Femur (tissue), 1 donor: ENCODE results near the gene CD276.
"Not testable (repeated sequence)": the region's sequence is repeated elsewhere in the genome, so short reads cannot be mapped to it uniquely, and the experiment has no call there.

Experiments
- DNase-seq: peaks from one replicate; pipeline ENCODE4 v3.0.0-alpha.2; 2017

Gene CD276

DNA sequence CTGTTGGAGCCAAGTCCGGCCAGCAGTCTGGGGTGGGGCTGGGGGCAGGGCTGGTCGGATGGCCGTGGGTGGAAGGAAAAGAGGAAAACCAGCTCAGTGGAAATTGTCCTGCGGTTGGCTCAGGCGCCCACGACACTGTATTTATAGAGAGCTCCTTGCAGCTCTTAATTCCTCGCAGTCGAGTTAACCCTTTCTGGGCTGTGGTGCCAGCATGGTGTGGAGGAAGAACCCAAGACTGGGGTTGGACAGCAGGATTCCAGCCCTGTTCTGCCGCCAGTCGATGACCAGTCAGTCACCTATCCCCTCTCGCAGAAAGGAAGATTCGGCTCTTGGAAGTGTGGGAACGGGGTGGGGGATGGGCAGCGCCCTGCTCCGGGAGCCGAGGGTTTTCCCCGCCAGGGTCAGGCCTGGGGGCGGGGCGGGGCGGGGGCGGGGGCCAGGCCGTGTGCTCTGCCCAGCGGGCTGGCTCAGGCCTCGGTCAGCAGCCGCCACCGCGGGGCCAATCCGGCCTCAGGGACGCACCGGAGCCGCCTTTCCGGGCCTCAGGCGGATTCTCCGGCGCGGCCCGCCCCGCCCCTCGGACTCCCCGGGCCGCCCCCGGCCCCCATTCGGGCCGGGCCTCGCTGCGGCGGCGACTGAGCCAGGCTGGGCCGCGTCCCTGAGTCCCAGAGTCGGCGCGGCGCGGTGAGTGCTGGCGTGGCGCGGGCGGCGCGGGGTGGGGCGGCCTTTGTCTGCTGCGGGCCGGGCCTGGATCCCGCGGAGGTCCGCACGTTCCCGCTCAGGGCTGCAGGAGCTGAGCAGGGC is at the start of gene CD276:
CD276 (plus strand) TSS at position 607 of the 804 bp plus-strand sequence. CDS start 15,257 bp downstream, outside the sequence.
- peak; percentile 89 for DNase-seq

DNA sequence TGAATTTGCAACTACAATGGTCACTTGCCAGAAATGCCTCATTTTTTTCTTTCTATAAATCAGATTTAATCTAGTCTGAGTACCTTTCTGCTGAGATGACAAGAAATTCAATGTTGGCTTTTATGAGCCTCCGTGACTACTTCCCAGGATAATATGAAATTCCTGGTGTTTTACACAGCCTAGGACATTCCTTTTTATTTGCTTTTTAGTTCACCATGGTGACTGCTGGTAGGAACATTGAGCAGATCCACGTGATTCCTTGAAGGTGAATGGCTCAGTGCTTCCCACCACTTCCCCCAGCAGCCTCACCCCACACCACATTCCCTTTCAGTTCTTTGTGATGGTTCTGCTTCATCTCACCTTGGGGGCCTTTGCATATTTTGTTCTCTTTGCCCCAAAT is 46.7 kb upstream of the CD276 start:
- no peak for DNase-seq

DNA sequence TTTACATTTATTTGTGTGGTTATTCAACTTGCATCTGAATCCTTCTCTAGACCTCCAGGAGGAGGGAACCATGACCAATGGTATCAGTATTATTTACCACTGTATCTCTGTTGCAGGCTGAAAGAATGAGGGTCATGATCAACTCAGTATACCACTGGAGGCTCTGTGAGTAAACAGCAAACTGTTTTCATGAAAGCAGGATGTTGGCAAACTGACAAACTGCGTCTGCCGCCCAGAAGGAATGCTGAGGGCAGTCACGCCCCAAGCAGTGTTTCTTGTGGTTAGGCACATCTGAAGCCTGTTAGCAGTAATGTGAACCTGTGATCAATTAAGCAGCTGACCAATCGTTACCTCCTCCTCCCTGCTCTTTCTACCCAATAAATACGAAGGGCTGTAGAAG is 44.7 kb upstream of the CD276 start:
- not testable (repeated sequence) for DNase-seq

DNA sequence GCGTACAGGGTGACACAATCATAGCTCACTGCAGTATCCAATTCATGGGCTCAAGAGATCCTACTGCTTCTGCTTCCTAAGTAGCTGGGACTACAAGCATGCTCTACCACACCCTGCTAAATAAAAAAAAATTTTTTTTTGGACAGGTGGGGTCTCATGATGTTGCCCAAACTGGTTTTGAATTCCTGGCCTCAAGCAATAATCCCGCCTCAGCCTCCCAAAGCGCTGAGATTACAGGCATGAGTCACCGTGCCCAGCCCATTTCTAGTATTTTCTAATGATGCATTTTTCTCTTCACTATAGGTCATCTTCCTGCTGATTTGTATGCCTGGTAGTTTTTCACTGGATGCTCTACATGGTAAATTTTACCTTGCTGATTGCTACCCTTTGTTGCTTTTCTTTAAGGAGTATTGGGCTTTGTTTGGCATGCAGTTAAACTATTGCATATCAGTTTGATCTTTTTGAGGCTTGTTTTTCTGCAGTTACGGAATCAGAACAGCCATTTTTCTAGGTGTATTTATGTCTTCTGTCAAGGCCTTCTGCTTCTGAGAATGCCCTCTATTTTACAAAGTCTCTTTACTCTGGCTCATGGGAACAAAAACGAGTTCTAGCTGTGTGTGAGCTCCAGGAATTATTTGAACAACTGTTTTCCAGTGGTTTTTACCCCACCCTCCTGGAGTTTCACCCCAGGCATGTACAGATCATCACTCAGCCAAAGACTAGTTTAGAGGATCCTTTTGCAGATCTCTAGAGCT is 36.7 kb upstream of the CD276 start:
- no peak for DNase-seq

DNA sequence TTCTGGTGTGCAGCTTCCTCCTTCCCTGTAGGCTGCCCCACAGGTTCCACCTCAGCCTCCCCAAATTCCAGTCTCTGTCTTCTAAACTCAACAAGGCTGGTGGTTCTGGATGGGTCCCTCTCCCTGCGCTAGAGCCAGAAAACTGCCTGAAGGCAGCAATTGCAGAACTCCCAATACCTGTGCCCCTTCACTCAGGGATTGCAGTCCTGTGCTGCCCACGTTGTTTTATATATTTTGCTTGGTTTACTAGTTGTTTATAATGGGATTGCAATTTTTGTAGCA is 36.2 kb upstream of the CD276 start:
- DNase-seq = no peak

DNA sequence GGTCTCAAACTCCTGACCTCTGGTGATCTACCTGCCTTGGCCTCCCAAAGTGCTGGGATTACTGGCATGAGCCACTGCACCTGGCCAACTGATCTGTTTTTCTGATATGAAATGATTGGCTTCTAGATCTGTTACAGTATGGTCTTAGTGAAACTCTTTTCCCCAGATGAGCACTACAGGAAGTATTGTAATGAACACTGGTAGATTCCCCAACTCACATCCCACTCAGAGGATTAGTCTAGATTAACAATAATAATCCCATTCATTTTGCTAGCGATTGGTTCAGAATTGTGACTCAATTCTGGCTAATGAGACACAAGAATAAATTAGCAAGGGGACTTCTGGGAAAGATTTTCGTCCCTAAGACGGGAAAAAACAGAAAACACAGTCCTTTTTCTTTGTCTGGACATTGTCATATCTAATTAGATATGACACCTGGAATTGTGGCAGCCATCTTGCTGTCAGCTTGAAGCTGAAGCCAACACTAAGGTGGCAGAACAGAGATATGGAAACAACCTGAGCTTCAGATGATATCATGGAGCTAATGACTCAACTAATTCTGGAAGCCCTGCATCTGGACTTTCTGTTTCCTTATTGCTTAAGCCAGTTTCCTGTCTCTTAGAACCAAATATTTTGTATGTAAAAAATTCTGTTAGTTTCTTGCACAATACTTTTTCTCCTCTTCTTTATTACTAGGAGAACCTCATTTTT is 33.6 kb upstream of the CD276 start:
- no peak for DNase-seq

DNA sequence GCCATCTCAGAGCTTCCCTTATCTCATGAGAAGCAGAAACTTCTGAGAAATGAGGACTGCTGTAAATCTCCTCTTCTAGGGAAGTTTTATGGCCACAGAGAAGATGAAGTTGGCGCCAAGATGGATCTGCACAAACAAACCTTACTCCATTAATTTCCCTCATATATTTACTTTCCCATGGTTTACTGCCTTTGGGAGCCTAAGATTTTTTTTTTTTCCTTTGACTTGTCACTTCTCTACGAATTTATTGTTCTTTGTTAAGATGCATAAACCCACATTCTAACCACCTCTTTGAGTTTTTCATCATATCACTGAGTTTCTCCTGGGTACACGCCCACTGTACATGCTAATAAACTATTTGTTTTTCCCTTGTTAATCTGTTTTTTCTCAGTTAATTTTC is 29.5 kb upstream of the CD276 start:
- no peak for DNase-seq

DNA sequence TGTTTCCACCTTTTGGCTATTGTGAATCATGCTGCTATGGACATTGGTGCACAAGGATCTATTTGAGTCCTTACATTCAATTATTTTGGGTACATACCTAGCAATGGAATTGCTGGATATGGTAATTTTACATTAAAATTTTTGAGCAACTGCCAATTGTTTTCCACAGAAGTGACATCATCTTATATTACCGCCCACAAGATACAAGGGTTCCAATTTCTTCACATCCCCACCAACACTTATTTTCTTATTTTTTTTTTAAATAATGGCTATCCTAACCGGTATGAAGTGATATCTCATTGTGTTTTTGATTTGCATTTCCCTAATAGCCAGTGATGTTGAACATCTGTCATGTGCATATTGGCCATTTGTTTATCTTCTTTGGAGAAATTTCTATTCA is 28.5 kb upstream of the CD276 start:
- DNase-seq = no peak

DNA sequence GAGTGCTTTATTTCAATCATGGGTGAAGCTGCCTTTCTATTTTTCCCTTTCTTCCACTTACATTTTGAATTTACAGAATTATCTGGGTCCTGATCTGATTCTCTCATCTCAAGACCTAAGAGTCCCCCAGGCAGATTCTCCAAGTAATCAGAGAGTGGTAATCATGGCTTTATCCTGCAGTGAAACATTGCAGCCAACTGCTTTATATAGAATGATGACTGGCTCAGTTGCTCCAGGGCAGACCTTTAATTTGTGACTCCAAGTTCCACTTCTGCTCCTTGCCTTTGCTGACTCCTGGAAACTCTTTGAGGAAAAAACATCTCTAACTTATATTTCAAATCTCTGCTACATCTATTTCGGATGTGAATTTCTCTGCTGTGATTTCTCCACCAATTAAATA is 25.5 kb upstream of the CD276 start:
- DNase-seq = no peak

DNA sequence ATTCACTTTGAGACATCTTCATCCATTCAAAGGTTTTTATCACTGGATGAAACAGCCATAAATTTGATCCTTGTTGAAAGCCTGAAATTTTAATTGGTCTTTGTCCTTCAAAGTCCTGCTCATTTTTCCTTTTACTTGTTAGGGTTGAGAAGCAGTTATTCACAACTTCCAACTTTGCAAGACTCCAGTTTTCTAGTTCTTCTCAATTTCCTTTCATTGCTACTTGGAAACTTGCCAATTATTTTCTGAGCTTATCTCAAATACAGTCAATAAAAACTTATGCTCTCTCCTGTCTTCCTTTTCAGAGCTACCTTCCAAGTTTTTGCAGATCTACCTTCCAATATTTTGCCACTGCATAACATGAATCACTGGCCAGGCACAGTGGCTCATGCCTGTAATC is 23.7 kb upstream of the CD276 start:
- no peak for DNase-seq

DNA sequence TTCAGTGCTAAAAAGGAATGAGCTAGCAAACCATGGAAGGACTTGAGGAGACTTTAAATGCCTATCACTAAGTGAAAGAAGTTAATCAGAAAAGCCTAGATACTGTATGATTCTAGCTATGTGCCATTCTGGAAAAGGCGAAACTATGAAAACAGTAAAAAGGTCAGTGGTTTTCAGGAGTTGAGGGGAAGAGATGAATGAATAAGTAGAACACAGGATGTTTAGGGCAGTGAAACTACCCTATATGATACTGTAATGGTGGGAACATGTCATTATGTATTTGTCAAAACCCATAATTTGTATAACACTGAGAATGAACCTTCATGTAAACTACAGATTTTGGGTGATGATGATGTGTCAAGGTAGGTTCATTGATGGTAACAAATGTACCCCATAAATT is 9.6 kb upstream of the CD276 start:
- no peak for DNase-seq

DNA sequence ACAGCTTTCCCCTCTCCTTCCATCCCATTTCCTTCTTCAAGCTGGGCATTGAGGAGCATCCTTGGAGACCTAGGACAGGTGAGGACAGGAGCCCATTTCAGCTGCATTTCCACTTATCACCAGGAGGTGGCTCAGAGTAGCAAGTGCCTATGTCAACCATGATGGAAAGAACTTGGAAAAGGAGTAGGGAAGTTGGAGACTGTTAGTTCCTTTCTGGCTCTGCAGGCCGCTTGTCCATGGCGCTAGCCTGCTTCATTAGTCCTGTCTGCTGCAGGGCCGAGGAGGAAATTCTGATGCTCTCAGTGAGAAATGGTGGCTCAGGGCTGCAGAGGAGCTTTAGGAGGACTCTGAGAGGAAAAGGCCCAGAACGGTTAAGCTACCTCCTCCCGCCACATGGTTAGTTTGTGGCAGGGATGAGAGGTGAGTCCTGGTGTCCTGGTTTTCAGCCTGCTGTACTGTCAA is 7.0 kb upstream of the CD276 start:
- DNase-seq = peak; percentile 73

DNA sequence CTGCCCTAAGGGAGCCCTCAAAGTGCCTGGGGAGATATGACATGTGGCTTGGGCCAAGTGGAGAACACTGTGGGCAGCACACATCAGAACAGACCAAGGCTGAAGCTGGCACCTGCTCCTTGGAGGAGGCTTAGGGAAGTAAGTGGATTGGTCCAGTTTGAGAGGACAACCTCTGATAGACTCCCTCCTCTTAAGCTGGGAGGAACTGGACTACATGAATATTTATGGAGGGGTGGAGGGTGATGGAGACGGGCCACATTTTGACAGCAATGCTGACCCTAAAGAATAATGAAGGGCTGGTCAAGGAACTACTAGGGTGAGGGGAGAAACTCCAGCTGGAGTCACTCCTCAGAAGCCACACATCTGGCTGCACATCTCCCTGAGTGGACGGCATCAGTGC is 6.5 kb upstream of the CD276 start:
- no peak for DNase-seq

DNA sequence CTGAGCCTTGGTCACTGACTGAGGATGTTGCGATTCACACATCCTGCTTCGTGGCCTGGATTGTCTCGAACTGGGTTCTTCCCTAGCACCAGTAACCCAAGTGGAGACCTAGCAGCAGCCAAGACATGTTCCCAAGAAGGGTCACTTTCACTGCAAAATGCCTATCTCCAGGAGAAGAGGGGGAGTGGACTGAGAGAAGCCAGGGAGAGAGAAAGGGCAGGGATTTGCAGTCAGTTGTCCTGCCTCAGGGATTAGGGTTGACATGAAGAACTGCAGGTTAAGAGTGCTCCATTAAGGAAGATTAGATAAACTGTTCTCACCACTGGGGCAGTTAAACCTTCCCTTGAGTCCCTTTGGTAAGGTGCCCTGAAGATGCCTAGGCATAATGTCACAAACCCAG is 5.7 kb upstream of the CD276 start:
- DNase-seq = no peak

DNA sequence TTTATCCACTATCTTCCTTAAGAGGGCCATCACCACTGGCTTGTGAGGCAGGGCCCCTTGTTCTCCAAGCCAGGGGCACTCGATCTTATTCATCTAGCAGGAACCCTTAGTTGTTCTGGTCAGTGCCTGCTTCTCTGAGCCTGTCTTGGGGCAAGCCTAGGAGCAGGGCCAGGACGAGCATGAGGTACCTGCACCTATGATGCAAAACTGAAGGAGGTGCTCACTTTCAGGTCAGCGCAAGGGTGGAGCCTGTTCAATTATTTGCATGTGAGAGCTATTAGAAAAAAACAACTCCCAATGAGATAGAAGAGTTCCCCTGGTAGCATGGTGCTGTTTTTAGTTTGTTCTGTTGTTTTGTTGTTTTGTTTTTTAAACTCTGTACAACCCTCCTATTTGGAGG is 5.0 kb upstream of the CD276 start:
- DNase-seq = no peak

DNA sequence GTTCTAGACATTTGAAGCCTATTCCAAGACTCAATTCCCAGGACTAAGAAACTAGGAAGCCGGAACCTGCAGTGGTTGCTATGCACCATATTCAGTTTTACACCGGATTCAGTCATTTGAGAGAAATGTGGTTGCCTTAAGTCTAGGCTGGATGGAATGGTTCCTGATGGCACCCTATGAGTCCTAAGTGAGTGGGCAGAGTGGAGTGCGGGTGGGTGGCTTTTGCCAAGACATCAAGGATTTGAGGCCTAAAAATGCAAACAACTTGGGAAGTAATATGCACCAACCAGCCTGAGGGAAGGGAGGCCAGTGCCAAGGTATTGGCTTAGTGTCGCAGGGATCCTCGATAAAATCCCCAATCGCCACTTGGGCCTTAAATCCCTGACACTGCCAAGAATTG is 4.2 kb upstream of the CD276 start:
- DNase-seq = no peak

DNA sequence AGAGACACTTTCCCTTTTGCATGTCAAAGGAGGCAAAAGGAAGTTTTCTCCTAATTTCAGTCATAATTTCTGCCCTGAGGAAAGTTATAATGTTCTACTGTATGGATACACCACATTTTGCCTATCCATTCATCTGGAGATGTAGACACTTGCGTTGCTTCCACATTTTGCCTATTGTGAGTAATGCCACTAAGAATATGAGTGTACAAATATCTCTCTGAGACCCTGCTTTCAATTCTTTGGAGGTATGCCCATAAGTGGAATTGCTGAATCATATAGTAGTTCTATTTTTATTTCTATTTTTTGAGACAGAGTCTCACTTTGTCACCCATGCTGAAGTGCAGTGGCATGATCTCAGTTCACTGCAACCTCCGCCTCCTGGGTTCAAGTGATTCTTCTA is 3.6 kb upstream of the CD276 start:
- DNase-seq = no peak

DNA sequence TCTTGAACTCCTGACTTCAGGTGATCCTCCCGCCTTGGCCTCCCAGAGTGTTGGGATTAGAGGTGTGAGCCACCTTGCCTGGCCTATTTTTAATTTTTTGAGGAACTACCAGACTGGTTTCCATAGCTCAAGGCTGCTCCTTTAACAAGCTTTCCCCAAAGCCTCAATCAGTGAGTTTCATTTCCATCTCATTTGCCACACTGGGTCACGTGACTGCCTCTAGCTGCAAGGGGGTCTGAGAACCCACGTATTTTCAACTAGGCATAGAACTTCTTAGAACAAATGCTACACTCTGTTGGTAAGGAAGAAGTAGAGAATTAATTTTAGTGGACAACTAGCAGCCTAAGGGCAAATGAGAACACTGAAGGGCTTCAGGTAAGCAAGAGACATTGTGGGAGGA is 3.1 kb upstream of the CD276 start:
- no peak for DNase-seq

DNA sequence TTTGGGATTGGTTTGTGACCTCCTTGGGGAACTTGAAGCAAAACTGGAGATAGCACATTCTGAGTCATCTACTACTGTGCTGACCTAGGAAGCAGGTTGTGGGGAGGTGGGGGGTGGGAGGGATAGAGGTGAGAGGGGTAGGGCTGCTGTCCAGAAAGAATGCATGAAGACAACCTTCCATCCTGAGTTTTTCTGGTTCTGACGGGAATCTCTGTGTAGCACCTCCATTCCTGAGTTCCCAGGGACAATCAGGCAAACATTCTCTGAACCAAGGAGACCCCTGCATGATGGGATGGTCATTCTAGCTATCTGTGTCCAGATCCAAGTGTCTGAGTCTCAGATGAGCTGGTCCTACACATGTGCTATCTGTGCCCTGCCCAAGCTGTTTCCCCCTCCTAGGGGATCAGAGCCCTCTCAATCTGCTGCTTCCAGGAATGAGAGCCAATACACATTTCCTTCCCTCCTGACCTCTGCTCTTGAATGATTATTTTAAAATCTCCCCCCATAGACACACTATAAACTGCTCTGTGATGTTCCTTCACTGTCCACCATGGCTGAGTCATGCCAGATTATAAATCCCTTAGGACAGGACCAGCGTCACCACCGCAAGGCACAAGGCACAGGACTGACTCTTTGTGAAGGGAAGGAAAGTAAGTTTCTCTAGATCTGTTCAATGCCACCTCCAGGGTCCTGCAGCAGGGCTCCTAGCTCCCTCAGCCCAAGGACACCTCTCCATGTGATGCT is 2.2 kb upstream of the CD276 start:
- DNase-seq = no peak

DNA sequence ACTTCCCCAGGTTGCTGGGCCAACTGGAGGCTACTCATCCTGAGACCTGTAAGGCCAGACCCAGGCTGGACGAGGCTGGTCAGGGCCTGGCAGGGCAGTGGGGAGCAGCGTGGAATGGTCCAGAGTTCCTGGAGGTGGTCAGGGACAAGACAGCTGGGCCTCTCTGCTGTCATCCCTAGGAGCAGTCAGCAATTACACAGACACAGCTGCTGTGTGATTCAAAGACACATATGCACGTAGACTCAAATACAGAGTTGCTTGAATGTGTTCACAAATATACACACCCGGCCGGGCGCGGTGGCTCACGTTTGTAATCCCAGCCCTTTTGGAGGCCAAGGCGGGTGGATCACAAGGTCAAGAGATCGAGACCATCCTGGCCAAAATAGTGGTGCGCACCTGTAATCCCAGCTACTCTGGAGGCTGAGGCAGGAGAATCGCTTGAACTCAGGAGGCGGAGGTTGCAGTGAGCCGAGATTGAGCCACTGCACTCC is 1.5 kb upstream of the CD276 start:
- DNase-seq = no peak

DNA sequence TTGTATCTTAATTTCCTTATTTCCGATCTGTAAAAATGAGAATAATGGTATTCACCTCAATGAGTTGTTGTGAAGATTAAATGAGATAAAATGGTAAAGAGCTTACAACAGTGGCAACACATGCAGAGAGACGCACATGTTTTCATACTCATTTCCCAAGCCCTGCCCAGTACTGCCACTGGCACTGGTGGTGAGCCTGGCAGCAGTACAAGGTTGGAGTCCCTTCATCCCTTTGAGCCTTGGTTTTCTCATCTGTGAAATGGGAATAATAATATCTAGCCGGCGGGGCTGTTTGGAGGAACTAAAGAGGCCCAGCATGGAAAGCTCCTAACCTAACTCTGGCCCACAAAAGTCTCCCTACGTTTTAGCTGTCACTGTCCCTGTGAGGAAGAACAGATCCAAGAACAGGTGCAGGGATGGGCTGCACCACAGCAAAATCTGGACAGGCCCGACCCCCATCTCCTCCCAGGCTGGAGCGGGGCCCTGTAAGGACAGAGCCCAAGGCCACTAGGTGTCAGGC is 866 bp upstream of the CD276 start:
- DNase-seq = no peak

DNA sequence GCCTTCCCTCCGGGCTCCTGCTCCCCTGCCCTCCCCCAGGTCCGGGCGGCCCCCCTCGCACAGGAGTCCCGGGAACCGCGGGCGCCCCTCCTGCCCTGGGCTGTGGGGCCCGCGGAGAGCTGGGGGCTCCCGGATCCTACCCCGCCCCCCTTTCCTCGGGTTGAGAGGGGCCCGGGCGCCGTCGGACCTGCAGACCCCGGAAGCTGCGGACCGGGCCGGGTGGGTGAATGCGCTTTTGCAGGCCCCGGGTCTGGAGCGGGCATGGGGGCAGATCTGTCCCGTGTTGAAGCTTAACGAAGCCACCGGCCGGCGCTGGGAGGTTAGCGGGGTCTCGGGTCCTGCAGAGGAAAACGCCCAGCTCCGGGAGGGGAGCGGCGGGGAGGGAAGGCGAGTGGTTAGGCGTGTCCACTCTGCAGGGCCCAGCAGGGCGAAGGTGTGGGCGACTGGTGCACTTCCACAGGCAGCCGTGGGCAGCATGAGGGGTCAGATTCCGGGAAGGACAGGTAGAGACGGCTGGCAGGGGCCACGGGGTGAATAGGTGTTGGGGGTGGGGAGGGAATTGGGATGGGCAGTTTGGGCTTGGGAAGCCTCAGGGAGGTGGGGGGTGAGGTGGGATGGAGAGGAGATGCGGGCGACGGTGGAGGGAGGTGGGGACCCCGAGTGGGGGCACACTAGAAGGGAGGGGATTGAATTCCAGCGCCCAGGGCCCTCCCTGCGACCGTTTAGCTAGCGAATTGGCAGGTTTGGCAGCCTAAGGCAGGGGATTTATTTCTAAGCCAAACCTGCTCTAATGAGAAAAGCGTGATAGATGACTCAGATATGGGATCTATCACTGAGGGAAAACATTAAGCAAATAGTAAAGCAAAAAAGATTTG is 635 bp downstream of the CD276 start:
- DNase-seq = no peak
